Ascending aorta (tissue), 2 donors: Measurements from ENCODE around the gene MPV17. TPM values are rescaled to one million over a fixed set of nuclear protein-coding genes. Genes with fewer than 3 reads are reported as not detected.
"Not testable (repeated sequence)": the region's sequence is repeated elsewhere in the genome, so short reads cannot be mapped to it uniquely, and the experiment has no call there.

Experiments used
- DNase-seq, 2 donors: peaks; one replicate each; pipeline ENCODE4 v3.0.0-alpha.2; 2019; ENCODE audit warnings: low spot score in 2 of 2
- H3K27ac ChIP-seq, 2 donors: fragments of 200-600 bp; sonication (generic); one replicate each; pipeline ENCODE4 v1.5.1; 2016 to 2017; ENCODE audit warnings: mild to moderate bottlenecking in 1 of 2
- H3K27me3 ChIP-seq: fragments of 200-600 bp; sonication (generic); one replicate; pipeline ENCODE4 v1.5.1; 2017
- H3K36me3 ChIP-seq, 2 donors: fragments of 200-600 bp; sonication (generic); one replicate each; pipeline ENCODE4 v1.5.1; 2016
- H3K4me1 ChIP-seq, 2 donors: fragments of 200-600 bp; sonication (generic); one replicate each; pipeline ENCODE4 v1.5.1; 2016 to 2017; ENCODE audit warnings: mild to moderate bottlenecking in 1 of 2
- H3K4me3 ChIP-seq, 2 donors: fragments of 200-600 bp; sonication (generic); one replicate each; pipeline ENCODE4 v1.5.1; 2016 to 2017; ENCODE audit warnings: mild to moderate bottlenecking in 1 of 2
- H3K9me3 ChIP-seq, 2 donors: fragments of 200-600 bp; sonication (generic); one replicate each; pipeline ENCODE4 v1.5.1; 2016
- intact Hi-C: fragments of 100-400 bp; cut with DNase I; formaldehyde crosslinking; loops from one replicate; pipeline ENCODE4 v1.15.1; 2023
- total RNA-seq: library from RNA; depleted of rRNA; stranded (reverse); fragments of >200 nt; gene quantifications from one replicate; pipeline ENCODE4 v1.1.0, GENCODE V29; 2016
- TF ChIP-seq, protein P1 (sequence below), 3 experiments: fragments of 200-600 bp in 2 of 3; fragments of 450-650 bp in 1 of 3; sonication (generic) in 2 of 3; IDR thresholded peaks; one replicate each; pipeline ENCODE4 v1.5.1; 2016 to 2019; ENCODE audit warnings: antibody characterized with exemption in 3 of 3, mild to moderate bottlenecking in 1 of 3, moderate library complexity in 1 of 3

The MPV17 gene
- total RNA-seq, 1 donor from 2014 or later, result 239 TPM

DNA sequence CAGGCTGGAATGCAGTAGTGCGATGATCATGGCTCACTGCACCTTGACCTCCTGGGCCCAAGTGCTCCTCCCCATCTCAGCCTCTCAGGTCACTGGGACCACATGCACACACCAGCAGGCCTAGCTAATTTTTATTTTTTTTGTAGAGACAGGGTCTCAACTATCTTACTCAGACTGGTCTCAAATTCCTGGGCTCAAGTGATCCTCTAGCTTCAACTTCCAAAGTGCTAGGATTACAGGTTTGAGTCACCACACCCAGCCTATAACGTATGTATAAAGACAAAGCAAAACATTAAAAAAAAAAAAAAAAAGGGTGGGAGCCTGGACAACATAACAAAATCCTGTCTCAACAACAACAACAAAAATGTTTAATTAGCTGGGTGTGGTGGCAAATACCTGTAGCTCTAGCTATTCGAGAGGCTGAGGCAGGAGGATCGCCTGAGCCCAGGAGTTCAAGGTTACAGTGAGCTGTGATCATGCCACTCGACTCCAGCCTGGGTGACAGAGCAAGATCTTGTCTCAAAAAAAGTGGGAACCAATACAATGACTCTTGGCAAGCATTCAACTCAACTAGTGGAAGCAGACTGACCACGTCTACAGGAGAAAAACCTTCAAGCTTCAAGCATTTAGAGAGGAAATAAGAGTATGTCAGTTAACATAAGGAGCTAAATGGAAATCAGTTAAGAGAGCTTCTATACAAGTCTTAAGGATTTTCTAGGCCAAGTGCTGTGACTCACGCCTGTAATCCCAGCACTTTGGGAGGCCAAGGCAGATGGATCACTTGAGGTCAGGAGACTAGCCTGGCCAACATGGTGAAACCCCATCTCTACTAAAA is 31.1 kb upstream of the MPV17 start:
- Histone ChIP-seq H3K4me1 (peaks cover 8 to 23% of the 10 kb centered on the region in 2 donors), H3K27me3 (no peaks in the 10 kb centered on the region), H3K36me3 (peaks cover 0 to 6% of the 10 kb centered on the region in 2 donors), H3K27ac (no peak overlapping the region), H3K4me3 (no peak overlapping the region), H3K9me3 (no peaks in the 10 kb centered on the region)
- TF ChIP-seq, protein P1, sequence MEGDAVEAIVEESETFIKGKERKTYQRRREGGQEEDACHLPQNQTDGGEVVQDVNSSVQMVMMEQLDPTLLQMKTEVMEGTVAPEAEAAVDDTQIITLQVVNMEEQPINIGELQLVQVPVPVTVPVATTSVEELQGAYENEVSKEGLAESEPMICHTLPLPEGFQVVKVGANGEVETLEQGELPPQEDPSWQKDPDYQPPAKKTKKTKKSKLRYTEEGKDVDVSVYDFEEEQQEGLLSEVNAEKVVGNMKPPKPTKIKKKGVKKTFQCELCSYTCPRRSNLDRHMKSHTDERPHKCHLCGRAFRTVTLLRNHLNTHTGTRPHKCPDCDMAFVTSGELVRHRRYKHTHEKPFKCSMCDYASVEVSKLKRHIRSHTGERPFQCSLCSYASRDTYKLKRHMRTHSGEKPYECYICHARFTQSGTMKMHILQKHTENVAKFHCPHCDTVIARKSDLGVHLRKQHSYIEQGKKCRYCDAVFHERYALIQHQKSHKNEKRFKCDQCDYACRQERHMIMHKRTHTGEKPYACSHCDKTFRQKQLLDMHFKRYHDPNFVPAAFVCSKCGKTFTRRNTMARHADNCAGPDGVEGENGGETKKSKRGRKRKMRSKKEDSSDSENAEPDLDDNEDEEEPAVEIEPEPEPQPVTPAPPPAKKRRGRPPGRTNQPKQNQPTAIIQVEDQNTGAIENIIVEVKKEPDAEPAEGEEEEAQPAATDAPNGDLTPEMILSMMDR (IDR thresholded peaks at IDR 0.05), result no peak
- intact Hi-C loops, result loop anchor here (10.0 kb wide), 1 partner anchor 139 kb away; the partner anchor contains the start of genes ATRAID, CAD and SLC5A6
- no peak for DNase-seq

DNA sequence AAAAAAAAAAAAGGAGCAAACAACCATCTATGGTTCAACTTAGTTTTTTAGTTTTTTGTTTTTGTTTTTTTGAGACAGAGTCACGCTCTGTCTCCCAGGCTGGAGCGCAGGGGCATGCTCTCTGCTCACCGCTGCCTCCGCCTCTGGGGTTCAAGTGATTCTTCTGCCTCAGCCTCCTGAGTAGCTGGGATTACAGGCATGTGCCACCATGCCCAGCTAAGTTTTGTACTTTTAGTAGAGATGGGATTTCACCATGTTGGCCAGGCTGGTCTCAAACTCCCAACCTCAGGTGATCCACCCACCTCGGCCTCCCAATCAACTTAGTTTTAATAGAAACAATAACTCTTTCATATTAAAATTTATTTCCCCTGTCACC is 30.5 kb upstream of the MPV17 start:
- peaks cover 8 to 22% of the 10 kb centered on the region in 2 donors for H3K4me1 ChIP-seq
- not testable (repeated sequence) for H3K27ac ChIP-seq
- intact Hi-C loops, result loop anchor here (10.0 kb wide), 1 partner anchor 139 kb away; the partner anchor contains the start of genes ATRAID, CAD and SLC5A6

DNA sequence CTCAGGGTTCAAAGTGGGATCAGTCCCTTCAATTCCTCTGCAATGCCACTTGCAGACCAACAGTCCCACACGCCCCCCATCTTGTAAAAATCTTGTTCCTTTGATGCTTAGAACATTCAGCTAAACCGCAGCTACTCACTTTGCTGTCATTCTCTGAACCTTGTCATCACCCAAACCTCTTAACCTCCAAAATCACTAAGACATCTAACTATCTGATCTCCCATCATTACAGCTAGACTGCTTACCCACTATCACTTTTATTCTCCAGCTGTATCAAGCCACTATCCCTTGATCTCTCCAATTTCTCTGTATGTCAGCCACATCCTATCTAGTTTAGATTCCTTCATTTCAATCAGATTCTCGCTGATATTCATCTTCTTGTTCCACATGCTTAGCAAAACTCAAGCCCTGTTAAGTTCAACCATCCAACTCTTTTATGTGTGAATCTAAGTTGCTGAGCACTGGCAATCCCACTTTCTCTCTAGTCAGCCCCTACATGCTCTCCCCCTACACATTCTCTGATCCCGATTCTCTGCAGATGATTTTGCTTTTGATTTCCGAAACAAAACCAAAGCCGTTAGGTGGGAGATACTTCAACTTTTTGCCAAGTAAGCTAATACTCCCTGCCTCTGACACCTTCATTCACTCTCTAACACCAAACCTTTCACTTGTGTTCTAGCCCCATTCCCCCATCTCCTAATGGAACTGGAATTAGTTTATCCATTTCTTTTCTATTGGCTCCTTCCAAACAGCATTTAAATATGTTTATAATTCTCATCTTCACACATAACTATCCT is 29.1 kb upstream of the MPV17 start:
- no peak overlapping the region for H3K27ac ChIP-seq
- no peak overlapping the region for H3K4me3 ChIP-seq
- no peak for DNase-seq
- TF ChIP-seq, protein P1 (IDR thresholded peaks at IDR 0.05), result no peak
- peaks cover 0 to 11% of the 10 kb centered on the region in 2 donors for H3K4me1 ChIP-seq
- no peaks in the 10 kb centered on the region for H3K9me3 ChIP-seq
- H3K27me3 ChIP-seq, result no peaks in the 10 kb centered on the region
- peaks cover 5 to 6% of the 10 kb centered on the region in 2 donors for H3K36me3 ChIP-seq
- intact Hi-C loops, result loop anchor here (10.0 kb wide), 1 partner anchor 137 kb away; the partner anchor contains the start of genes ATRAID, CAD and SLC5A6

More for the DNA sequence above, 30.5 kb upstream of the MPV17 start:
- not testable (repeated sequence) for DNase-seq, H3K9me3 ChIP-seq, H3K27me3 ChIP-seq, H3K36me3 ChIP-seq, H3K4me3 ChIP-seq

DNA sequence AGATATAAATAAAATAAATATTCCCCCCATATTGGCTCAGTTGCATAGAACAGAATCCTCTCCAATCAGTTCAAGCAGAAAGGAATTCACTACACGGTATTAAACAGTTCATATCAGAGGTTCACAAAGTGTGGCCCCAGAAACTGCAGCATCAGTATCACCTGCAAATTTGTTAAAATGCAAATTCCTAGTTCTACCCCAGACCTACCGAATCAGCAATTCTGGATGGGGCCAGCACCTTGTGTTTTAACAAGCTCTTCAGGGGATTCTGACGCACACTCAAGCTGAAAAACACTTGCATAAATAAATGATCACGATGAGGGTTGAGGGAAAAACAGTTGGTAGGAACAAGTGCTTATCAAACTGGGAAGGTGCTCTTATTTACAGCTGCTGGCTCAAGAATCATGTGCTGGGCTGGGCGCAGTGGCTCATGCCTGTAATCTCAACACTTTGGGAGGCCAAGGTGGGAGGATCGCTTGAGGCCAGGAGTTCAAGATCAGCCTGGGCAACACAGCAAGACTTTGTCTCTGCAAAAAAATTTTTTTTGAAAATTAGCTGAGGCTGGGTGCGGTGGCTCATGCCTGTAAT is 27.3 kb upstream of the MPV17 start:
- Histone ChIP-seq H3K27ac (no peak overlapping the region), H3K9me3 (no peaks in the 10 kb centered on the region), H3K27me3 (no peaks in the 10 kb centered on the region), H3K4me1 (peaks cover 0 to 2% of the 10 kb centered on the region in 2 donors), H3K36me3 (peaks cover 5 to 6% of the 10 kb centered on the region in 2 donors), H3K4me3 (no peak overlapping the region)
- intact Hi-C loops, result loop anchor here (10.0 kb wide), 1 partner anchor 135 kb away; the partner anchor contains the start of genes ATRAID, CAD and SLC5A6
- TF ChIP-seq, protein P1 (IDR thresholded peaks at IDR 0.05), result no peak
- no peak for DNase-seq

DNA sequence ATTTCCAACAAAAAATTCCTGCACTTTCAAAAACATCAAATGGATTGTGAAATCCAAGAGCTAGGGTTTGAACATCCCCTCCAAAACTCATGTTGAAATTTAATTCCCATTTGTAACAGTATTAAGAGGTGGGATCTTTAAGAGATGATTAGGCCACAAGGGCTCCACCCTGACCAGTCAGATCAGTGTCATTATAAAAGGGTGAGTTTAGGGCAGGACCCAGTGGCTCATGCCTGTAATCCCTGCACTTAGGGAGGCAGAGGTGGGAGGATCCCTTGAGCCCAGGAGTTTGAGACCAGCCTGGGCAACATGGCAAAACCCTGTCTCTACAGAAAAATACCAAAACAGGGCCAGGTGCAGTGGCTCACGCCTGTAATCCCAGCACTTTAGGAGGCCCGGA is 24.7 kb upstream of the MPV17 start:
- TF ChIP-seq, protein P1 (IDR thresholded peaks at IDR 0.05), result no peak
- intact Hi-C loops, result no loop called here

More for the DNA sequence above, 24.7 kb upstream of the MPV17 start:
- no peaks in the 10 kb centered on the region for H3K27me3 ChIP-seq
- no peaks in the 10 kb centered on the region for H3K4me1 ChIP-seq
- no peak overlapping the region for H3K27ac ChIP-seq
- peaks cover 11 to 13% of the 10 kb centered on the region in 2 donors for H3K36me3 ChIP-seq
- H3K9me3 ChIP-seq, result no peaks in the 10 kb centered on the region
- DNase-seq, result no peak
- no peak overlapping the region for H3K4me3 ChIP-seq
